ENCODE data around the gene REELD1. TPM values are rescaled to one million over a fixed set of nuclear protein-coding genes. Genes with fewer than 3 reads are reported as not detected.

The REELD1 gene
- total RNA-seq, 4 donors from 2014 or later = 0.97 TPM; not detected in 3

GRCh38 chr4:146207410-146207809, 6.9 kb upstream of the REELD1 start:
- no peak overlapping the region for H3K4me3 ChIP-seq
- H3K9me3 ChIP-seq = no peaks in the 10 kb centered on the region
- H3K27me3 ChIP-seq = no peaks in the 10 kb centered on the region
- no peaks in the 10 kb centered on the region for H3K36me3 ChIP-seq
- intact Hi-C loops (cut with DNase I; ENCODE audit: low total_unique reads) = no loop called here
- H3K27ac ChIP-seq = no peak overlapping the region
- no peaks in the 10 kb centered on the region for H3K4me1 ChIP-seq
- no peak for DNase-seq
- TF ChIP-seq POLR2A (IDR thresholded peaks at IDR 0.05) = no peak
- TF ChIP-seq, protein P1, sequence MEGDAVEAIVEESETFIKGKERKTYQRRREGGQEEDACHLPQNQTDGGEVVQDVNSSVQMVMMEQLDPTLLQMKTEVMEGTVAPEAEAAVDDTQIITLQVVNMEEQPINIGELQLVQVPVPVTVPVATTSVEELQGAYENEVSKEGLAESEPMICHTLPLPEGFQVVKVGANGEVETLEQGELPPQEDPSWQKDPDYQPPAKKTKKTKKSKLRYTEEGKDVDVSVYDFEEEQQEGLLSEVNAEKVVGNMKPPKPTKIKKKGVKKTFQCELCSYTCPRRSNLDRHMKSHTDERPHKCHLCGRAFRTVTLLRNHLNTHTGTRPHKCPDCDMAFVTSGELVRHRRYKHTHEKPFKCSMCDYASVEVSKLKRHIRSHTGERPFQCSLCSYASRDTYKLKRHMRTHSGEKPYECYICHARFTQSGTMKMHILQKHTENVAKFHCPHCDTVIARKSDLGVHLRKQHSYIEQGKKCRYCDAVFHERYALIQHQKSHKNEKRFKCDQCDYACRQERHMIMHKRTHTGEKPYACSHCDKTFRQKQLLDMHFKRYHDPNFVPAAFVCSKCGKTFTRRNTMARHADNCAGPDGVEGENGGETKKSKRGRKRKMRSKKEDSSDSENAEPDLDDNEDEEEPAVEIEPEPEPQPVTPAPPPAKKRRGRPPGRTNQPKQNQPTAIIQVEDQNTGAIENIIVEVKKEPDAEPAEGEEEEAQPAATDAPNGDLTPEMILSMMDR (IDR thresholded peaks at IDR 0.05 in 4 of 5, conservative IDR thresholded peaks at IDR 0.05 in 1 of 5) = no peak
- in situ Hi-C loops (cut with MboI; ENCODE audit: low sequenced_read_pairs in 4 of 4) = no loop called here
- ATAC-seq = no peak

GRCh38 chr4:146210890-146211289, 3.4 kb upstream of the REELD1 start:
- no peak for ATAC-seq
- intact Hi-C loops (cut with DNase I; ENCODE audit: low total_unique reads) = no loop called here
- TF ChIP-seq, protein P1 (IDR thresholded peaks at IDR 0.05 in 4 of 5, conservative IDR thresholded peaks at IDR 0.05 in 1 of 5) = no peak
- no peak for TF ChIP-seq POLR2A (IDR thresholded peaks at IDR 0.05)

GRCh38 chr4:146211440-146211839, 2.9 kb upstream of the REELD1 start:
- Histone ChIP-seq H3K4me1 (no peaks in the 10 kb centered on the region), H3K9me3 (no peaks in the 10 kb centered on the region), H3K4me3 (no peak overlapping the region), H3K36me3 (no peaks in the 10 kb centered on the region), H3K27me3 (no peaks in the 10 kb centered on the region), H3K27ac (no peak overlapping the region)
- TF ChIP-seq POLR2A (IDR thresholded peaks at IDR 0.05) = no peak
- TF ChIP-seq, protein P1 (IDR thresholded peaks at IDR 0.05 in 4 of 5, conservative IDR thresholded peaks at IDR 0.05 in 1 of 5) = no peak
- no peak for ATAC-seq
- in situ Hi-C loops (cut with MboI; ENCODE audit: low sequenced_read_pairs in 4 of 4) = no loop called here
- intact Hi-C loops (cut with DNase I; ENCODE audit: low total_unique reads) = no loop called here
- no peak for DNase-seq

More at GRCh38 chr4:146210890-146211289, 3.4 kb upstream of the REELD1 start:
- Histone ChIP-seq H3K27me3 (no peaks in the 10 kb centered on the region), H3K4me3 (no peak overlapping the region), H3K9me3 (no peaks in the 10 kb centered on the region), H3K4me1 (no peaks in the 10 kb centered on the region), H3K36me3 (no peaks in the 10 kb centered on the region), H3K27ac (no peak overlapping the region)
- in situ Hi-C loops (cut with MboI; ENCODE audit: low sequenced_read_pairs in 4 of 4) = no loop called here
- no peak for DNase-seq

GRCh38 chr4:146212781-146213180, 1.6 kb upstream of the REELD1 start:
- H3K36me3 ChIP-seq = no peaks in the 10 kb centered on the region
- no peak for DNase-seq
- H3K4me3 ChIP-seq = no peak overlapping the region
- H3K27ac ChIP-seq = no peak overlapping the region
- in situ Hi-C loops (cut with MboI; ENCODE audit: low sequenced_read_pairs in 4 of 4) (no loop called here), intact Hi-C loops (cut with DNase I; ENCODE audit: low total_unique reads) (no loop called here)
- H3K4me1 ChIP-seq = no peaks in the 10 kb centered on the region
- no peaks in the 10 kb centered on the region for H3K9me3 ChIP-seq
- TF ChIP-seq POLR2A (IDR thresholded peaks at IDR 0.05) = no peak
- TF ChIP-seq, protein P1 (IDR thresholded peaks at IDR 0.05 in 4 of 5, conservative IDR thresholded peaks at IDR 0.05 in 1 of 5) = no peak
- ATAC-seq = no peak
- H3K27me3 ChIP-seq = no peaks in the 10 kb centered on the region

DNA sequence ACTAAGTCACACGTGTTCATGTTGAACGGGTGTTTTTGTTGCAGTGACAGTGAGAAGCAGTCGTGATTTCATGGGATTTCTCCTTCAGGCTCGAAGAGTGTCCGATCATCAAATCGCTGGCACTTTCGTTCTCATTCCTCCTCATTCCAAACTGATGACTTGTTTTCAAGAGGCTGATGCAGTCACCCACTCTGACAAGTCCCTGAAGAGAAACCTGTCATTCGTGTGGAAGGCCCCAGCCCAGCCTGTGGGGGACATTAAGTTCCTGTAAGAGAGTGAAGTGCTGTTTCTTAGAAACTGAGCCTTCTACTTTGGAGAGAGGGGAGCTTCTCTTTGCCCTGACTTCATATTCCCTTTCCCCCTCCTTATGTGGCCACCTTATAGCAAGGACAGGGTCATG, 8.0 kb downstream of the REELD1 start:
- ATAC-seq = no peak
- no peak for DNase-seq
- Histone ChIP-seq H3K27me3 (no peaks in the 10 kb centered on the region), H3K4me1 (no peaks in the 10 kb centered on the region), H3K36me3 (no peaks in the 10 kb centered on the region), H3K27ac (no peak overlapping the region), H3K4me3 (no peak overlapping the region), H3K9me3 (no peaks in the 10 kb centered on the region)
- intact Hi-C loops (cut with DNase I; ENCODE audit: low total_unique reads) = no loop called here
- in situ Hi-C loops (cut with MboI; ENCODE audit: low sequenced_read_pairs in 4 of 4) = no loop called here
- TF ChIP-seq, protein P1 (IDR thresholded peaks at IDR 0.05 in 4 of 5, conservative IDR thresholded peaks at IDR 0.05 in 1 of 5) = no peak
- TF ChIP-seq POLR2A (IDR thresholded peaks at IDR 0.05) = no peak

All from gastrocnemius medialis (tissue), 4 donors.